ENCODE results near the gene CHTOP. TPM values are rescaled to one million over a fixed set of nuclear protein-coding genes. Genes with fewer than 3 reads are reported as not detected.
"Not testable (repeated sequence)": the region's sequence is repeated elsewhere in the genome, so short reads cannot be mapped to it uniquely, and the experiment has no call there.

The CHTOP gene
- 10 to 100 TPM; 51.3 to 89.1 (median 59.2) TPM for total RNA-seq

- H3K4me1 ChIP-seq, result peaks cover 26 to 63% (median 47%) of the 10 kb centered on the region in 4 donors
- no peaks in the 10 kb centered on the region for H3K27me3 ChIP-seq
- H3K27ac ChIP-seq, result peak within 1 kb of the TSS; percentile 99 to 100 (median 100)
- DNase-seq (peak; percentile 97 to 99), ATAC-seq (ENCODE audit: low FRiP score in 2 of 2) (peak; percentile 97 to 99)
- TF ChIP-seq, protein P1, sequence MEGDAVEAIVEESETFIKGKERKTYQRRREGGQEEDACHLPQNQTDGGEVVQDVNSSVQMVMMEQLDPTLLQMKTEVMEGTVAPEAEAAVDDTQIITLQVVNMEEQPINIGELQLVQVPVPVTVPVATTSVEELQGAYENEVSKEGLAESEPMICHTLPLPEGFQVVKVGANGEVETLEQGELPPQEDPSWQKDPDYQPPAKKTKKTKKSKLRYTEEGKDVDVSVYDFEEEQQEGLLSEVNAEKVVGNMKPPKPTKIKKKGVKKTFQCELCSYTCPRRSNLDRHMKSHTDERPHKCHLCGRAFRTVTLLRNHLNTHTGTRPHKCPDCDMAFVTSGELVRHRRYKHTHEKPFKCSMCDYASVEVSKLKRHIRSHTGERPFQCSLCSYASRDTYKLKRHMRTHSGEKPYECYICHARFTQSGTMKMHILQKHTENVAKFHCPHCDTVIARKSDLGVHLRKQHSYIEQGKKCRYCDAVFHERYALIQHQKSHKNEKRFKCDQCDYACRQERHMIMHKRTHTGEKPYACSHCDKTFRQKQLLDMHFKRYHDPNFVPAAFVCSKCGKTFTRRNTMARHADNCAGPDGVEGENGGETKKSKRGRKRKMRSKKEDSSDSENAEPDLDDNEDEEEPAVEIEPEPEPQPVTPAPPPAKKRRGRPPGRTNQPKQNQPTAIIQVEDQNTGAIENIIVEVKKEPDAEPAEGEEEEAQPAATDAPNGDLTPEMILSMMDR (IDR thresholded peaks at IDR 0.05), result peak in 3 of 6 experiments; percentile 29 to 71 (median 68)
- TF ChIP-seq POLR2AphosphoS5 (IDR thresholded peaks at IDR 0.05) (peak; percentile 85 to 94), EP300 (IDR thresholded peaks at IDR 0.05) (peak in 1 of 4 donors; percentile 31), POLR2A (IDR thresholded peaks at IDR 0.05) (peak; percentile 87 to 94 (median 88))
- no peaks in the 10 kb centered on the region for H3K9me3 ChIP-seq
- WGBS, 2 donors, result 2% methylated on average over 48 to 56 of the region's 65 CpGs
- peaks cover 24 to 31% (median 31%) of the 10 kb centered on the region in 4 donors for H3K36me3 ChIP-seq
- H3K4me3 ChIP-seq, result peak within 1 kb of the TSS; percentile 65 to 79 (median 70)
Measured at GRCh38 chr1:153633754-153634665, at the start of gene CHTOP. TSS of gene CHTOP (plus strand) at chr1:153634066. CDS start at chr1:153636589, 2,523 bp downstream.

DNA sequence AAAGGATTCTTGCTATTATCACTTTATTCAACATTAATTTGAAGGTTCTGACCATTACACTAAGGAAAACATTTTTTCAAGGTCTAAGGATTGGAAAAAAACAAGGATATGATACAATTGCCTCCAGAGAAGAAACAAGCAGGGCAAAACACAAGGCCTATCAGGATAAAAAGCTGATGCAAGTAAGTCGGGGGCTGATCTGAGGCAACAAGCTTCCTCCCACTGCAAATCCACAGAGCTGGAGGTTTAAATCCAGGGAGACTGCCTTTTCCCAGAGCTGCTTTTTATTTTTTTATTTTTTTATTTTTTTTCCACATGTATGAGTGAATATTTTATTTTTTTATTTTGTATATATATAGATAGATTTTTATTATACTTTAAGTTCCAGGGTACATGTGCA lies 48.9 kb upstream of the CHTOP start:
- H3K9me3 ChIP-seq, result no peaks in the 10 kb centered on the region
- DNase-seq, result no peak
- 81 to 93% methylated on average over 1 of the region's 1 CpG for WGBS, 2 donors
- no peaks in the 10 kb centered on the region for H3K4me1 ChIP-seq
- H3K4me3 ChIP-seq, result no peak overlapping the region
- TF ChIP-seq, protein P1 (IDR thresholded peaks at IDR 0.05), result no peak
- TF ChIP-seq POLR2A (IDR thresholded peaks at IDR 0.05) (no peak), EP300 (IDR thresholded peaks at IDR 0.05) (no peak), POLR2AphosphoS5 (IDR thresholded peaks at IDR 0.05) (no peak)
- H3K36me3 ChIP-seq, result no peaks in the 10 kb centered on the region
- H3K27ac ChIP-seq, result no peak overlapping the region
- no peaks in the 10 kb centered on the region for H3K27me3 ChIP-seq
- ATAC-seq (ENCODE audit: low FRiP score in 2 of 2), result no peak

DNA sequence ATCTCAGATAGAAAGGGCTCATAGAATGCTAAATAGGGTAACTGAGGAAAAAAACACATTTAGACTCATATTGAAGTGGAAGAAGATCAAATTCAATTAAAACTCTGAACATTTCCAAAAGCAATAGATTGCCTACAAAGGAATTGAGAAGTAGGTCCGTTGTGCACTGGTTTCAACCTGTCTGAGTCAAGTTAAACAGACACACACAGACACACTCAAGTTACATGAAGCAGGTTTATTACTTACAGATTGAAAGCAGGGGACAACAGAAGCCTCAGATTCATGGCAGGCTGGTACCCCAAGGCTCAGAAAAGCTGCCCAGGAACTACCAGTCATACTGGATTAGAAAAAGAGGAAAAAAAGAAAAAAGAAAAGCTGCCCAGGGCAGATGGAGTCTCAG lies 47.5 kb upstream of the CHTOP start:
- 41 to 50% methylated on average over 1 of the region's 1 CpG for WGBS, 2 donors
- no peak for DNase-seq
- TF ChIP-seq POLR2AphosphoS5 (IDR thresholded peaks at IDR 0.05) (no peak), POLR2A (IDR thresholded peaks at IDR 0.05) (no peak), EP300 (IDR thresholded peaks at IDR 0.05) (no peak)
- TF ChIP-seq, protein P1 (IDR thresholded peaks at IDR 0.05), result no peak
- no peak for ATAC-seq (ENCODE audit: low FRiP score in 2 of 2)
- Histone ChIP-seq H3K9me3 (no peaks in the 10 kb centered on the region), H3K27ac (no peak overlapping the region), H3K4me3 (no peak overlapping the region), H3K36me3 (no peaks in the 10 kb centered on the region), H3K27me3 (no peaks in the 10 kb centered on the region), H3K4me1 (no peaks in the 10 kb centered on the region)

- no peaks in the 10 kb centered on the region for H3K27me3 ChIP-seq
- DNase-seq, result no peak
- WGBS, 2 donors, result 57 to 59% methylated on average over 5 of the region's 5 CpGs
- H3K9me3 ChIP-seq, result no peaks in the 10 kb centered on the region
- no peaks in the 10 kb centered on the region for H3K4me1 ChIP-seq
- H3K27ac ChIP-seq, result no peak overlapping the region
- no peak for TF ChIP-seq EP300 (IDR thresholded peaks at IDR 0.05)
- no peak for TF ChIP-seq POLR2AphosphoS5 (IDR thresholded peaks at IDR 0.05)
- no peak for TF ChIP-seq POLR2A (IDR thresholded peaks at IDR 0.05)
- TF ChIP-seq, protein P1 (IDR thresholded peaks at IDR 0.05), result no peak
- ATAC-seq (ENCODE audit: low FRiP score in 2 of 2), result no peak
- H3K36me3 ChIP-seq, result no peaks in the 10 kb centered on the region
- H3K4me3 ChIP-seq, result no peak overlapping the region
Measured at GRCh38 chr1:153587314-153587713, 46.6 kb upstream of the CHTOP start.

DNA sequence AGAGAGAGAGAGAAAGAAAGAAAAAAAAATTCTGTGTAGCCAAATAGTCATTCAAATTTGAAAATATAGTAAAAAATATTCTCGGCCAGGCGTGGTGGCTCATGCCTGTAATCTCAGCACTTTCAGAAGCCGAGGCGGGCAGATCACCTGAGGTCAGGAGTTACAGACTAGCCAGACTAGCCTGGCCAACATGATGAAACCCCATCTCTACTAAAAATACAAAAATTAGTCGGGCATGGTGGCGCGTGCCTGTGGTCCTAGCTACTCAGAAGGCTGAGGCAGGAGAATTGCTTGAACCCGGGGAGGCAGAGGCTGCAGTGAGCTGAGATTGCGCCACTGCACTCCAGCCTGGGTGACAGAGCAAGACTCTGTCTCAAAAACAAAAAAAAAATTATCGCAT lies 45.8 kb upstream of the CHTOP start:
- not testable (repeated sequence) for H3K27me3 ChIP-seq; H3K4me3 ChIP-seq; H3K4me1 ChIP-seq; H3K9me3 ChIP-seq; H3K27ac ChIP-seq; ATAC-seq (ENCODE audit: low FRiP score in 2 of 2); H3K36me3 ChIP-seq; DNase-seq
- WGBS, 2 donors, result 91 to 94% methylated on average over 10 of the region's 10 CpGs

All from upper lobe of left lung (tissue), 6 donors.